T-helper 2 cell treated with Interferon-gamma antibody and Interleukin-4, amounts not matched to agents 5 μg/mL and 100 μg/mL, for 36 hours (primary cell): Measurements from ENCODE around the gene SP6.

Experiments used
- DNase-seq: peaks from one replicate; pipeline ENCODE4 v3.0.0; 2021; ENCODE audit warnings: low spot score
- H3K27ac Mint-ChIP-seq: one replicate; pipeline ENCODE4 v1.8.0; 2021; ENCODE audit warnings: mild to moderate bottlenecking, mixed read lengths
- H3K27me3 Mint-ChIP-seq: one replicate; pipeline ENCODE4 v1.8.0; 2021; ENCODE audit warnings: low read depth, mixed read lengths
- H3K36me3 Mint-ChIP-seq: one replicate; pipeline ENCODE4 v1.8.0; 2021; ENCODE audit warnings: low read depth, mixed read lengths
- H3K4me1 Mint-ChIP-seq: one replicate; pipeline ENCODE4 v1.8.0; 2021; ENCODE audit warnings: low read depth, mixed read lengths
- H3K4me3 Mint-ChIP-seq: one replicate; pipeline ENCODE4 v1.8.0; 2022; ENCODE audit warnings: mild to moderate bottlenecking, moderate library complexity, mixed read lengths
- H3K9me3 Mint-ChIP-seq: one replicate; pipeline ENCODE4 v1.8.0; 2021; ENCODE audit warnings: mixed read lengths

SP6 gene

GRCh38 chr17:47801176-47801765, 49.7 kb downstream of the SP6 start:
- no peaks in the 10 kb centered on the region for H3K4me1 Mint-ChIP-seq
- H3K27me3 Mint-ChIP-seq = peaks cover 2% of the 10 kb centered on the region

GRCh38 chr17:47800686-47801085, 50.3 kb downstream of the SP6 start:
- Mint-ChIP-seq H3K27me3 (peaks cover 2% of the 10 kb centered on the region), H3K4me1 (no peaks in the 10 kb centered on the region), H3K4me3 (no peak overlapping the region), H3K27ac (no peak overlapping the region), H3K9me3 (no peaks in the 10 kb centered on the region), H3K36me3 (no peaks in the 10 kb centered on the region)
- DNase-seq = no peak

More at GRCh38 chr17:47801176-47801765, 49.7 kb downstream of the SP6 start:
- Mint-ChIP-seq H3K27ac (no peak overlapping the region), H3K9me3 (no peaks in the 10 kb centered on the region), H3K36me3 (no peaks in the 10 kb centered on the region), H3K4me3 (no peak overlapping the region)
- DNase-seq = no peak

GRCh38 chr17:47797797-47798196, 53.2 kb downstream of the SP6 start:
- no peaks in the 10 kb centered on the region for H3K36me3 Mint-ChIP-seq
- no peak for DNase-seq
- peaks cover 13% of the 10 kb centered on the region for H3K27me3 Mint-ChIP-seq
- H3K4me3 Mint-ChIP-seq = no peak overlapping the region
- no peaks in the 10 kb centered on the region for H3K9me3 Mint-ChIP-seq
- no peak overlapping the region for H3K27ac Mint-ChIP-seq
- no peaks in the 10 kb centered on the region for H3K4me1 Mint-ChIP-seq
